Peyer's patch (tissue), 4 donors: ENCODE results near the gene RBM17.

Source experiments
- CTCF ChIP-seq, 6 experiments: fragments of 450-650 bp in 4 of 6; fragments of 200-600 bp in 2 of 6; sonication (generic) in 1 of 6; IDR thresholded peaks; one replicate each; pipeline ENCODE4 v1.5.1; 2017 to 2019; ENCODE audit warnings: antibody characterized with exemption in 6 of 6, mild to moderate bottlenecking in 3 of 6, moderate library complexity in 1 of 6
- POLR2A ChIP-seq, 2 donors: fragments of 450-650 bp; IDR thresholded peaks; one replicate each; pipeline ENCODE4 v1.5.1; 2017; ENCODE audit warnings: antibody characterized with exemption in 2 of 2, mild to moderate bottlenecking in 2 of 2, moderate library complexity in 2 of 2

- TF ChIP-seq CTCF (IDR thresholded peaks at IDR 0.05) (no peak), POLR2A (IDR thresholded peaks at IDR 0.05) (no peak)
Measured at GRCh38 chr10:6074489-6075301, 14.1 kb upstream of the RBM17 start.
